GM06990 (cell line): ENCODE measurements around the gene CNOT6.

Experiments
- DNase-seq: peaks from one replicate; pipeline ENCODE4 v3.0.0-alpha.2; 2011; ENCODE audit not compliant: insufficient read length; ENCODE audit errors: extremely low read depth
- H3K27me3 ChIP-seq: replicated peaks from 2 replicates; pipeline ENCODE4 v1.6.0; 2011; ENCODE audit warnings: low read length; ENCODE audit not compliant: control insufficient read depth, insufficient read depth
- H3K36me3 ChIP-seq: 2 replicates; pipeline ENCODE4 v1.5.1; 2011; ENCODE audit warnings: low read length; ENCODE audit not compliant: control insufficient read depth, insufficient read depth
- H3K4me3 ChIP-seq: replicated peaks from 2 replicates; pipeline ENCODE4 v1.5.1; 2011; ENCODE audit warnings: low read depth, mild to moderate bottlenecking, control low read depth, low read length
- CTCF ChIP-seq: IDR thresholded peaks from 2 replicates; pipeline ENCODE4 v1.5.1; 2011; ENCODE audit warnings: low read length, control low read depth, mild to moderate bottlenecking, inconsistent platforms; ENCODE audit not compliant: insufficient read depth, poor library complexity, severe bottlenecking

The CNOT6 gene

GRCh38 chr5:180466316-180466715 is 27.9 kb upstream of the CNOT6 start:
- no peak for TF ChIP-seq CTCF
- H3K36me3 ChIP-seq = no peaks in the 10 kb centered on the region
- no peak for DNase-seq
- no peaks in the 10 kb centered on the region for H3K27me3 ChIP-seq
- H3K4me3 ChIP-seq = no peak overlapping the region

GRCh38 chr5:180467028-180467975 is 26.9 kb upstream of the CNOT6 start:
- Histone ChIP-seq H3K4me3 (no peak overlapping the region), H3K27me3 (no peaks in the 10 kb centered on the region), H3K36me3 (no peaks in the 10 kb centered on the region)
- TF ChIP-seq CTCF = no peak
- no peak for DNase-seq

GRCh38 chr5:180467989-180468731 is 26.0 kb upstream of the CNOT6 start:
- H3K27me3 ChIP-seq = no peaks in the 10 kb centered on the region
- H3K36me3 ChIP-seq = no peaks in the 10 kb centered on the region
- TF ChIP-seq CTCF = no peak
- no peak overlapping the region for H3K4me3 ChIP-seq
- no peak for DNase-seq

GRCh38 chr5:180468732-180469585 is 25.2 kb upstream of the CNOT6 start:
- Histone ChIP-seq H3K4me3 (no peak overlapping the region), H3K27me3 (no peaks in the 10 kb centered on the region), H3K36me3 (no peaks in the 10 kb centered on the region)
- no peak for TF ChIP-seq CTCF
- no peak for DNase-seq

GRCh38 chr5:180469586-180469865 is 24.7 kb upstream of the CNOT6 start:
- no peak for TF ChIP-seq CTCF
- Histone ChIP-seq H3K27me3 (no peaks in the 10 kb centered on the region), H3K4me3 (no peak overlapping the region), H3K36me3 (no peaks in the 10 kb centered on the region)
- DNase-seq = no peak
